GM21576 (cell line): Measurements from ENCODE around the gene TRMT10B.
A peak's percentile ranks its signal among the peaks of the same experiment; 100 is the strongest.
"Not testable (repeated sequence)": the region's sequence is repeated elsewhere in the genome, so short reads cannot be mapped to it uniquely, and the experiment has no call there.

Source experiments
- ATAC-seq: cut with Tn5 transposase; IDR thresholded peaks from one replicate; pipeline ENCODE4 v1.9.1; 2021; ENCODE audit warnings: mild to moderate bottlenecking, moderate library complexity; ENCODE audit not compliant: unreplicated experiment

TRMT10B gene

DNA sequence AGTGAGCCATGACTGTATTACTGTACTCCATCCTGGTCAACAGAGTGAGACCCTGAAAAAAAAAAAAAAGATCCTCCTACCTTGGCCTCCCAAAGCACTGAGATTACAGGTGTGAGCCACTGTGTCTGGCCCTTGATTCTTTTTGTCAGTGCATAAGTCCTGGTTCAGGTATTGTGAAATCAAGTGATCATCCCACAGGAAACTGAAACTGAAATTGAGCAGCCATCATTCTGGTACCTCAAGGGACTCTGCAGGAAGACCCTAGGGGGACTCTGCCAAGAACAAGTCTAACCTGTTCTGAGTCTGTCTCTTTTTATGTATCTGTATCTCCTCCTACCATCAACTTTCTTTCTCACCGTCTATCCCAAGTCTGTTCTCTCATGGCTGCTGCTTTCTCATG is 45.1 kb downstream of the TRMT10B start:
- no peak for ATAC-seq

DNA sequence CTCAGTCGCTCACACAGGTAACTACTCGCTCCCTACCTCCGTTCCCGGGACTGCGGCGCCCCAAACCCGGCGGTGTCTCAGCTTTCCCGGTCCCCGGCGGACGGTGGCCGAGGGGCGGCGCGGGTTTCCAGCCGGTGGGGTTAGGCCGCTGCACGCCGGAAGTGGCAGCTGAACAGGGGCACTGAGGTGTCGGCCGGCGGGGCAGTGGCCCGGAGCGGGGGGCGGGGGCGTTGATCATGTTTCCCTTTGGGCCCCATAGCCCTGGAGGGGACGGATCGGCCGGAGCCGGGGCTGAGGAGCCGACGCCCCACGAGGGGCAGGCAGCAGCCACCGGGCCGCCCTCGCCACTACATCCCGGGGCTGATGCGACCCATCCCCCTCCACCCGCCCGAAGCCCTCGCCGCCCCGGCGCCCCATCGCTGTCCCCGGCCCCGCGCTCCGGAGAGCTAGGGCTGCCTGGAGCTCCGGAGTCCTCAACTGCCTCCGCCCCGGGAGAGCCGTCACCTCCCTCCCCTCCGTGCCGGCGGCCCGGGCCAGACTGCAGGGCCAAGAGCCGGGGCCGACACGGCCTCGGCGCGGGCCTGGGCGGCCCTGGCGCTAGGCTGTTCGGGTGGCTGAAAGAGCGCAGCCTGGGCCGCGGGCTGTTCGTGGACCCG is 47.2 kb downstream of the TRMT10B start, which contains the start of gene DCAF10:
TSS of gene DCAF10 (plus strand) at position 167 of the 656 bp plus-strand sequence. CDS start at position 237, 70 bp downstream.
- peak; percentile 66 for ATAC-seq

GRCh38 chr9:37801287-37801850 is 47.8 kb downstream of the TRMT10B start:
- ATAC-seq, result peak; percentile 34

- ATAC-seq, result no peak
These were observed 48.5 kb downstream of the TRMT10B start for GRCh38 chr9:37801959-37802711.

DNA sequence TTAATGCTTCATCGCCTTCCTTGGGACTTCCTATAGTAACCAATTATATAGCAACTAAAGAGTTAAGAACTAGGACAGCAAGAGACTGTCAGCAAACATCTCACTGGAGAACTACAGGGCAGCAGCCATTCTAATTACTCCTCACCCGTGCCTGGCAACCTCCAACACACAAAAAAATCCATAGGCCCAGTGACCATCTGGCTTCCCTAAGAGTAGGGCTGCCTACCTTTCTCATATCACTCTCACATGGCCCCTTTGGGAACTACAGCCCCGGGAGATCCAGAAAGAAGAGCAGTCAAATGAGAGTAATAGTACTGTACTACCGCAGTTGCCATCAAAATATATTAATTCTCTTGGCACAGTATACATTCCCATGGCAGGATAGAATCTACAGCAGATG is 52.7 kb downstream of the TRMT10B start:
- no peak for ATAC-seq

GRCh38 chr9:37809676-37810075 is 56.1 kb downstream of the TRMT10B start:
- not testable (repeated sequence) for ATAC-seq

GRCh38 chr9:37811906-37812476 is 58.4 kb downstream of the TRMT10B start:
- no peak for ATAC-seq

GRCh38 chr9:37812773-37813379 is 59.3 kb downstream of the TRMT10B start:
- no peak for ATAC-seq

DNA sequence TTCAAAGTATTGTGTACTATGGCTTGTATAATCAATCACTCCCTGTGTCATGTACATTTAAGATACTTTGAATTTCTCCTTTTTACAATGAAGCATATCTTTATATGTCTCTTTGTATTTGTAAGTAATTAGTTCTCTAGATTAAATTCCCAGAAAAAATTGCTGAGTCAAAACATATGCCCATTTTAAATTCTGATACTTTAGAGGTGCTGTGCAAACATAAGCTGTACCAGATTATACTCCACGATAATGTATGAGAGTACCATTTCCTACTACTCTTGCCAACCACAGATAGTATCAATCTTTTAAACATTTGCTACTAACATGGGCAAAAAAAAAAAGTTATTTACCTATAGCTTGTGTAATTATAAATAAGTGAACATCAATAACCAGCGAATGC is 65.2 kb downstream of the TRMT10B start:
- ATAC-seq, result no peak

- no peak for ATAC-seq
These were observed 66.5 kb downstream of the TRMT10B start for GRCh38 chr9:37820142-37820541.

DNA sequence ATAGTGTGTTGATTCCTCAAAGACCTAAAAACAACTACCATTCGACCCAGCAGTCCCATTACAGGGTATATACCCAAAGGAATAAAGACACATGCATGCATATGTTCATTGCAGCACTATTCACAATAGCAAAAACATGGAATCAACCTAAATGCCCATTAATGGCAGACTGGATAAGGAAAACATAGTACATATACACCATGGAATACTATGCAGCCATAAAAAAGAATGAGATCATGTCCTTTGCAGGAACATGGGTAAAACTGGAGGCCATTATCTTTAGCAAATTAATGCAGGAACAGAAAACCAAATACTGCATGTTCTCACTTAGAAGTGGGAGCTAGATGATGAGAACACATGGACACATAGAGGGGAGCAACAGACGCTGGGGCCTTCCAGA is 71.6 kb downstream of the TRMT10B start:
- ATAC-seq, result not testable (repeated sequence)

DNA sequence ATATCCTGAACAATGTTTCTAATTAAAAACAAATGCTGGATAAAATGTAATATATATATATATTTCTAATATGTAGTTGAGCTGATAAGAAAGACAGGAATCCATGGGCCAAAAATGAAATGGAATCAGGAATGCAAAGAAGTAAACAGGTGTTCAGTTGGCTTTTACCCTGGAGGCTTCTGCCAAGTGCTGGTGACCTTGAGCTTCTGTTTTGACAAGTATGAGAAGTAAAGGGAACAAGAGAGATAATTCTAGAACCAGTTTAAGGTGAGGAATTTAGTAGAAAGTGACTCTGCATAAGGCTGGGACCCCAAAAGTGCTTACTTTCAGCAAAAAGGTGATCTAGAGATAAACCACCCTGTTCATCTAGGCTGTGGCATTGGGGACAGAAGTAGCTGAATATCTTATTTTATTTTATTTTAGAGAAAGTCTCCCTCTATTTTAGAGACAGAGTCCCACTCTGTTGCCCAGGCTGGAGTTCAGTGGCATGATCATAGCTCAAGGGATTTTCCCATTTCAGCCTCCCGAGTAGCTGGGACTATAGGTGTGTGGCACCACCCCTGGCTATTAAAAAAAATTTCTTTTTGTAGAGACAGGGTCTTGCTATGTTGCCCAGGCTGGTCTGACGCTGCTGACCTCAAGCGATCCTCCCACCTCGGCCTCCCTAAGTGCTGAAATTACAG is 74.0 kb downstream of the TRMT10B start:
- no peak for ATAC-seq
